Thyroid gland (tissue), 4 donors: ENCODE results near the gene NUTM1.

Source experiments
- POLR2A ChIP-seq, 2 donors: fragments of 450-650 bp; IDR thresholded peaks; one replicate each; pipeline ENCODE4 v1.6.1; 2017; ENCODE audit warnings: antibody characterized with exemption in 2 of 2, mild to moderate bottlenecking in 2 of 2, moderate library complexity in 1 of 2
- TF ChIP-seq, protein P1 (sequence below), 6 experiments: fragments of 200-600 bp in 3 of 6; fragments of 450-650 bp in 3 of 6; sonication (generic) in 3 of 6; IDR thresholded peaks; one replicate each; pipeline ENCODE4 v1.5.1; 2016 to 2019; ENCODE audit warnings: antibody characterized with exemption in 6 of 6, mild to moderate bottlenecking in 2 of 6, inconsistent platforms in 1 of 6, moderate library complexity in 1 of 6

DNA sequence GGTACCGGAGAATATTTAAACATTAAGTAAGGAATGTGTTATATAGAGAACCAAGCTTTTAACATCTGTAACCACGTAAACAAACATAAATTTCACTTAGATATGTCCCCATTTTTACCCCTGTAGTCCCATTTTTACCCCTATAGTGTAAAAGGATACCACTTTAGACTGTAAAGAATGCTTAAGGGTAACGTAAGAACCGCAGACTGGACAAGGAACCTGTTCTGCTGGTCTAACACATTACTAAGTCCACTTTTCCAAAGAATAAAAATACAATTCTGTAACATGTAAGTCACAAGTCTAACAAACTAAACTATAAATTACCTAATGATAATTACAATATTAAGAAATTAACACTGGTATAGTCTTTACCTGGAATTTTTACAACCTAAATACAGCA lies 8.4 kb upstream of the NUTM1 start:
- TF ChIP-seq POLR2A (IDR thresholded peaks at IDR 0.05), result no peak
- TF ChIP-seq, protein P1, sequence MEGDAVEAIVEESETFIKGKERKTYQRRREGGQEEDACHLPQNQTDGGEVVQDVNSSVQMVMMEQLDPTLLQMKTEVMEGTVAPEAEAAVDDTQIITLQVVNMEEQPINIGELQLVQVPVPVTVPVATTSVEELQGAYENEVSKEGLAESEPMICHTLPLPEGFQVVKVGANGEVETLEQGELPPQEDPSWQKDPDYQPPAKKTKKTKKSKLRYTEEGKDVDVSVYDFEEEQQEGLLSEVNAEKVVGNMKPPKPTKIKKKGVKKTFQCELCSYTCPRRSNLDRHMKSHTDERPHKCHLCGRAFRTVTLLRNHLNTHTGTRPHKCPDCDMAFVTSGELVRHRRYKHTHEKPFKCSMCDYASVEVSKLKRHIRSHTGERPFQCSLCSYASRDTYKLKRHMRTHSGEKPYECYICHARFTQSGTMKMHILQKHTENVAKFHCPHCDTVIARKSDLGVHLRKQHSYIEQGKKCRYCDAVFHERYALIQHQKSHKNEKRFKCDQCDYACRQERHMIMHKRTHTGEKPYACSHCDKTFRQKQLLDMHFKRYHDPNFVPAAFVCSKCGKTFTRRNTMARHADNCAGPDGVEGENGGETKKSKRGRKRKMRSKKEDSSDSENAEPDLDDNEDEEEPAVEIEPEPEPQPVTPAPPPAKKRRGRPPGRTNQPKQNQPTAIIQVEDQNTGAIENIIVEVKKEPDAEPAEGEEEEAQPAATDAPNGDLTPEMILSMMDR (IDR thresholded peaks at IDR 0.05), result no peak
